H1 (cell line): ENCODE results near the gene COX5B. TPM values are rescaled to one million over a fixed set of nuclear protein-coding genes. Genes with fewer than 3 reads are reported as not detected.

Experiments used
- CTCF ChIA-PET: fragments of 300-600 bp; sonication (Branson Sonifier 250); formaldehyde crosslinking; loops from one replicate; lab custom pipeline; 2021; ENCODE audit not compliant: partially characterized antibody; lab: Charles Lee
- POLR2A ChIA-PET: fragments of 300-600 bp; sonication (Branson Sonifier 250); formaldehyde crosslinking; loops from one replicate; lab custom pipeline; 2021; ENCODE audit warnings: inconsistent platforms; ENCODE audit not compliant: partially characterized antibody; lab: Charles Lee
- DNase-seq, 2 experiments: peaks; one replicate each; pipeline versions ENCODE4 v3.0.0 to v3.0.0-alpha.2; 2010 to 2022; ENCODE audit warnings: low spot score in 2 of 2, low read depth in 1 of 2, mixed read lengths in 1 of 2
- FAIRE-seq: peaks from 2 replicates; lab custom pipeline; 2011; peaks lifted over from hg19 to GRCh38; lab: Jason Lieb, UNC
- H2AFZ ChIP-seq: 2 replicates; pipeline ENCODE4 v1.8.1; 2012; ENCODE audit warnings: low read length, inconsistent platforms
- H2AK5ac ChIP-seq: 2 replicates; pipeline ENCODE4 v1.6.1; 2013; ENCODE audit warnings: low read depth, low read length
- H2BK120ac ChIP-seq: replicated peaks from 2 replicates; pipeline ENCODE3; 2013; ENCODE audit warnings: low read depth, low read length, inconsistent platforms
- H2BK12ac ChIP-seq: 2 replicates; pipeline ENCODE4 v1.6.1; 2013; ENCODE audit warnings: low read depth, low read length
- H2BK15ac ChIP-seq: 2 replicates; pipeline ENCODE4 v1.6.1; 2013; ENCODE audit warnings: low read length
- H2BK20ac ChIP-seq: 2 replicates; pipeline ENCODE4 v1.6.1; 2013; ENCODE audit warnings: low read length
- H2BK5ac ChIP-seq: 2 replicates; pipeline ENCODE4 v1.6.1; 2013; ENCODE audit warnings: low read depth, low read length
- H3K14ac ChIP-seq: 2 replicates; pipeline ENCODE4 v1.6.1; 2013; ENCODE audit warnings: inconsistent platforms; ENCODE audit not compliant: insufficient read length
- H3K18ac ChIP-seq: 2 replicates; pipeline ENCODE4 v1.6.1; 2013; ENCODE audit warnings: low read length; ENCODE audit errors: extremely low read depth
- H3K23ac ChIP-seq: 2 replicates; pipeline ENCODE4 v1.6.1; 2013; ENCODE audit warnings: inconsistent platforms; ENCODE audit not compliant: insufficient read length
- H3K23me2 ChIP-seq: 2 replicates; pipeline ENCODE4 v1.6.1; 2013; ENCODE audit warnings: low read depth, low read length
- H3K27ac ChIP-seq: 2 replicates; pipeline ENCODE4 v1.6.1; 2011; ENCODE audit warnings: low read depth, low read length, inconsistent platforms
- H3K27me3 ChIP-seq, 4 experiments: replicated peaks in 1 of 4; 1 replicate in 1 of 4; 2 replicates in 3 of 4; pipeline versions ENCODE4 v1.6.1 to v1.8.1; 2011 to 2013; ENCODE audit warnings: low read length in 3 of 4, mild to moderate bottlenecking in 3 of 4, inconsistent platforms in 2 of 4, mixed read lengths in 2 of 4, moderate library complexity in 1 of 4; ENCODE audit not compliant: control insufficient read depth in 3 of 4, insufficient read depth in 3 of 4; ENCODE audit errors: extremely low read depth in 1 of 4
- H3K36me3 ChIP-seq, 4 experiments: 2 replicates each; pipeline versions ENCODE4 v1.6.1 to v1.8.1; 2011 to 2013; ENCODE audit warnings: mild to moderate bottlenecking in 4 of 4, low read length in 3 of 4, moderate library complexity in 2 of 4, control low read depth in 1 of 4, inconsistent platforms in 1 of 4; ENCODE audit not compliant: insufficient read depth in 4 of 4, control insufficient read depth in 2 of 4
- H3K4ac ChIP-seq: replicated peaks from 2 replicates; pipeline ENCODE3; 2013; ENCODE audit warnings: low read length, low read depth, mixed read lengths, inconsistent platforms; ENCODE audit not compliant: insufficient read length
- H3K4me1 ChIP-seq, 4 experiments: replicated peaks in 1 of 4; 1 replicate in 1 of 4; 2 replicates in 3 of 4; pipeline versions ENCODE4 v1.6.1 to v1.8.1; 2011 to 2013; ENCODE audit warnings: low read length in 3 of 4, inconsistent platforms in 2 of 4, mixed read lengths in 1 of 4; ENCODE audit not compliant: insufficient read depth in 4 of 4, control insufficient read depth in 3 of 4
- H3K4me2 ChIP-seq, 2 experiments: 2 replicates each; pipeline versions ENCODE4 v1.6.1 to v1.8.1; 2011 to 2013; ENCODE audit warnings: low read depth in 2 of 2, low read length in 2 of 2, control low read depth in 1 of 2, inconsistent platforms in 1 of 2, mild to moderate bottlenecking in 1 of 2; ENCODE audit not compliant: insufficient read depth in 1 of 2
- H3K4me3 ChIP-seq, 4 experiments: fragments of 200-600, 300-600 bp in 1 of 4; sonication (generic), shearing (Covaris generic), sonication (Bioruptor Twin) in 1 of 4; 2 replicates each; pipeline versions ENCODE4 v1.5.1 to v1.8.1; 2011 to 2016; ENCODE audit warnings: low read length in 4 of 4, low read depth in 3 of 4, control low read depth in 2 of 4, inconsistent platforms in 2 of 4, mild to moderate bottlenecking in 2 of 4, mixed read lengths in 1 of 4, moderate library complexity in 1 of 4; ENCODE audit not compliant: insufficient read depth in 2 of 4; ENCODE audit errors: extremely low read depth in 1 of 4
- H3K56ac ChIP-seq: replicated peaks from 2 replicates; pipeline ENCODE3; 2013; ENCODE audit warnings: low read depth, mild to moderate bottlenecking, mixed read lengths, low read length, inconsistent platforms; ENCODE audit not compliant: insufficient read length
- H3K79me1 ChIP-seq: 2 replicates; pipeline ENCODE4 v1.6.1; 2013; ENCODE audit warnings: low read depth, low read length, control low read depth
- H3K79me2 ChIP-seq, 2 experiments: 2 replicates each; pipeline versions ENCODE4 v1.6.1 to v1.8.1; 2012 to 2013; ENCODE audit warnings: low read length in 2 of 2, mild to moderate bottlenecking in 2 of 2, inconsistent platforms in 1 of 2; ENCODE audit not compliant: insufficient read depth in 2 of 2, control insufficient read depth in 1 of 2
- H3K9ac ChIP-seq, 4 experiments: replicated peaks in 1 of 4; 1 replicate in 1 of 4; 2 replicates in 3 of 4; pipeline versions ENCODE4 v1.6.1 to v1.8.1; 2011 to 2013; ENCODE audit warnings: low read depth in 3 of 4, low read length in 3 of 4, control low read depth in 2 of 4, mild to moderate bottlenecking in 2 of 4, moderate library complexity in 2 of 4, inconsistent platforms in 1 of 4; ENCODE audit errors: extremely low read depth in 1 of 4
- H3K9me3 ChIP-seq, 2 experiments: 2 replicates each; pipeline versions ENCODE4 v1.6.1 to v1.8.1; 2012 to 2013; ENCODE audit warnings: mild to moderate bottlenecking in 2 of 2, moderate library complexity in 2 of 2, control low read depth in 1 of 2, inconsistent platforms in 1 of 2, low read depth in 1 of 2, low read length in 1 of 2, mixed read lengths in 1 of 2; ENCODE audit not compliant: insufficient read depth in 2 of 2
- H4K20me1 ChIP-seq, 2 experiments: replicated peaks in 1 of 2; 2 replicates each; pipeline versions ENCODE3 to v1.8.1; 2011 to 2013; ENCODE audit warnings: inconsistent platforms in 2 of 2, low read length in 2 of 2, mild to moderate bottlenecking in 1 of 2; ENCODE audit not compliant: insufficient read depth in 2 of 2, control insufficient read depth in 1 of 2
- H4K5ac ChIP-seq: 2 replicates; pipeline ENCODE4 v1.6.1; 2013; ENCODE audit warnings: low read length, low read depth, mixed read lengths, inconsistent platforms; ENCODE audit not compliant: insufficient read length
- H4K8ac ChIP-seq: 2 replicates; pipeline ENCODE4 v1.8.0; 2013; ENCODE audit warnings: mild to moderate bottlenecking, moderate library complexity, low read length, inconsistent platforms; ENCODE audit not compliant: insufficient read depth; ENCODE audit errors: extremely low read depth
- H4K91ac ChIP-seq: replicated peaks from 2 replicates; pipeline ENCODE3; 2013; ENCODE audit warnings: low read length, mixed read lengths, inconsistent platforms; ENCODE audit not compliant: insufficient read length
- CBX8 ChIP-seq: fragments of 300-800, 300-1000 bp; sonication (generic); IDR thresholded peaks from 2 replicates; pipeline ENCODE4 v1.7.1; 2016; ENCODE audit warnings: low read depth, low read length, borderline replicate concordance
- GTF2F1 ChIP-seq: IDR thresholded peaks from 2 replicates; pipeline ENCODE4 v1.6.1; 2012; ENCODE audit warnings: low read depth, low read length, improper control_type of control experiment, borderline replicate concordance
- HDAC2 ChIP-seq, 2 experiments: fragments of 300-600 bp in 1 of 2; sonication (generic) in 1 of 2; IDR thresholded peaks; 2 replicates each; pipeline ENCODE4 v1.6.1; 2011 to 2012; ENCODE audit warnings: low read depth in 2 of 2, low read length in 2 of 2, mild to moderate bottlenecking in 2 of 2, moderate library complexity in 2 of 2, borderline replicate concordance in 1 of 2, inconsistent platforms in 1 of 2
- JUN ChIP-seq: IDR thresholded peaks from 2 replicates; pipeline ENCODE4 v1.6.1; 2011; ENCODE audit warnings: low read depth, mild to moderate bottlenecking, improper control_type of control experiment, low read length
- JUND ChIP-seq: IDR thresholded peaks from 2 replicates; pipeline ENCODE4 v1.6.1; 2011; ENCODE audit warnings: mild to moderate bottlenecking, improper control_type of control experiment, low read length
- NANOG ChIP-seq: IDR thresholded peaks from 2 replicates; pipeline ENCODE4 v1.6.1; 2011; ENCODE audit warnings: low read length, low read depth, mild to moderate bottlenecking, inconsistent platforms; ENCODE audit not compliant: insufficient read depth, poor library complexity, severe bottlenecking
- PHF8 ChIP-seq: fragments of 200-600 bp; sonication (generic); conservative IDR thresholded peaks from 2 replicates; pipeline ENCODE4 v1.7.1; 2012; ENCODE audit warnings: low read depth, mild to moderate bottlenecking, inconsistent platforms, low read length, moderate library complexity
- SAP30 ChIP-seq: fragments of 300-600 bp; sonication (generic); IDR thresholded peaks from 2 replicates; pipeline ENCODE4 v1.7.1; 2012; ENCODE audit warnings: low read length, moderate library complexity, mild to moderate bottlenecking, inconsistent platforms; ENCODE audit not compliant: insufficient read depth, insufficient replicate concordance
- SP1 ChIP-seq: IDR thresholded peaks from 2 replicates; pipeline ENCODE4 v1.6.1; 2011; ENCODE audit warnings: low read depth, low read length
- SP4 ChIP-seq: IDR thresholded peaks from 2 replicates; pipeline ENCODE4 v1.6.1; 2012; ENCODE audit warnings: low read length, inconsistent platforms
- WGBS, 2 experiments: shearing (Covaris generic) in 1 of 2; methylation state at CpG; one replicate each; pipeline versions ENCODE4 v1.1.6 to v1.1.7; 2013 to 2015; ENCODE audit warnings: low lambda C conversion rate in 2 of 2, mixed read lengths in 2 of 2, inconsistent platforms in 1 of 2, low coverage in 1 of 2, missing lambda C conversion rate in 1 of 2; ENCODE audit not compliant: insufficient replicate concordance in 2 of 2, insufficient coverage in 1 of 2, insufficient read length in 1 of 2; ENCODE audit errors: extremely low coverage in 1 of 2, missing lambda C conversion rate in 1 of 2; 5-methylcytosine and 5-hydroxymethylcytosine counted together
- polyA plus RNA-seq, 7 experiments: library from polyadenylated mRNA; depleted of rRNA in 3 of 7; stranded (reverse) in 5 of 7; unstranded in 2 of 7; fragments of >200 nt in 5 of 7; fragments of 200-250 nt in 2 of 7; gene quantifications; 1 replicate in 5 of 7; 2 replicates in 1 of 7; 4 replicates in 1 of 7; pipeline versions ENCODE4 v1.2.1 to v1.2.3, GENCODE V29; 2011 to 2013; ENCODE audit warnings: missing spikeins in 2 of 7, mixed read lengths in 2 of 7
- total RNA-seq: library from RNA; stranded (reverse); fragmentation: NEBNext Ultra II Directional; extraction: Animal tissue kit (Norgen Biotek cat#: 25700); gene quantifications from 2 replicates; pipeline ENCODE4 v1.2.1, GENCODE V29; 2021
- TF ChIP-seq, protein P1 (sequence below): IDR thresholded peaks from 2 replicates; pipeline ENCODE4 v1.6.1; 2012; ENCODE audit warnings: inconsistent platforms
- TF ChIP-seq, protein P2 (sequence below): IDR thresholded peaks from 2 replicates; pipeline ENCODE4 v1.6.1; 2011; ENCODE audit warnings: low read length, improper control_type of control experiment

COX5B gene
- total and polyA plus RNA-seq, 2 of the 8 experiments (the other 6 are each of a cell fraction or from before 2014, with no cell fraction given): 233 to 468 TPM

DNA sequence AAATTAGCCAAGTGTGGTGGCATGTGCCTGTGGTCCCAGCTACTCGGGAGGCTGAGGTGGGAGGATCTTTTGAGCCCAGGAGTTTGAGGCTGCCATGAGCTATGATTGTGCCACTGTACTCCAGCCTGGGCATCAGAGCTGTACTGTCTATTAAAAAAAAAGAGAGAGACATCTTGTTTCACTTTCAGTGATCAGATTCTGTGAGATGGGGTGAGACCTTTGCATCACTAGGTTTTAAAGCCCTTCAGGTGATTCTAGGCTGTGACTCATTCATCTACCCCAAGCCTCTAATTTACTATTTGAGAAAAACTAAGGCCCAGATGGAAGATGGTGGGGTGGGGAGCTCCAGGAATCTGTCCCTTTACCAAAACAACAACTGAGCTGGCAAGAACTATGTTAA lies 30.8 kb downstream of the COX5B start:
- Histone ChIP-seq H3K9me3 (peaks cover 2 to 4% of the 10 kb centered on the region in 2 experiments; a peak in 1 of 4 replicates), H3K4me2 (no peak overlapping the region), H4K8ac (no peak overlapping the region), H3K4ac (no peak overlapping the region), H3K79me1 (no peaks in the 10 kb centered on the region), H3K36me3 (no peaks in the 10 kb centered on the region), H2BK120ac (no peak overlapping the region), H2BK15ac (no peak overlapping the region), H4K5ac (no peak overlapping the region), H3K23me2 (no peaks in the 10 kb centered on the region), H3K14ac (no peak overlapping the region), H3K27me3 (no peaks in the 10 kb centered on the region), H4K91ac (no peak overlapping the region), H3K4me1 (0 out of 7 replicates have a peak, but pooled peaks cover 0 to 3% (median under 1%) of the 10 kb centered on the region in 4 experiments), H2AK5ac (no peak overlapping the region), H2BK12ac (no peak overlapping the region), H3K23ac (no peak overlapping the region), H2BK5ac (no peak overlapping the region), H3K27ac (no peak overlapping the region), H3K9ac (no peak overlapping the region), H3K4me3 (no peak overlapping the region), H2BK20ac (no peak overlapping the region), H2AFZ (no peak overlapping the region), H3K18ac (no peak overlapping the region), H3K56ac (no peak overlapping the region), H3K79me2 (no peaks in the 10 kb centered on the region), H4K20me1 (no peaks in the 10 kb centered on the region)
- 100% methylated on average over 1 of the region's 1 CpG; no CpG with 5 or more reads in 1 of the 2 experiments for WGBS, 2 experiments
- DNase-seq: no peak
- ChIA-PET CTCF (interaction anchor here (1.1 to 4.5 kb wide), 3 partner anchors 13 to 25 kb away, joined by 3 to 35 read pairs (median 20); partner anchors contain the start of gene ACTR1B), POLR2A (interaction anchor here (1.1 to 2.4 kb wide), 2 partner anchors 12 to 29 kb away, joined by 4 to 11 read pairs; no protein-coding TSS in a partner anchor)
- FAIRE-seq: no peak
- no peak for TF ChIP-seq GTF2F1
- TF ChIP-seq JUND: no peak
- TF ChIP-seq SP4: no peak
- TF ChIP-seq HDAC2 (IDR thresholded peaks at IDR 0.05; ENCODE audit: borderline replicate concordance in 1 of 2, low read depth in 2 of 2, low read length in 2 of 2): no peak
- no peak for TF ChIP-seq PHF8
- TF ChIP-seq NANOG: no peak
- TF ChIP-seq SP1: no peak
- no peak for TF ChIP-seq SAP30
- no peak for TF ChIP-seq JUN
- TF ChIP-seq, protein P1, sequence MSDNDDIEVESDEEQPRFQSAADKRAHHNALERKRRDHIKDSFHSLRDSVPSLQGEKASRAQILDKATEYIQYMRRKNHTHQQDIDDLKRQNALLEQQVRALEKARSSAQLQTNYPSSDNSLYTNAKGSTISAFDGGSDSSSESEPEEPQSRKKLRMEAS: no peak
- TF ChIP-seq, protein P2, sequence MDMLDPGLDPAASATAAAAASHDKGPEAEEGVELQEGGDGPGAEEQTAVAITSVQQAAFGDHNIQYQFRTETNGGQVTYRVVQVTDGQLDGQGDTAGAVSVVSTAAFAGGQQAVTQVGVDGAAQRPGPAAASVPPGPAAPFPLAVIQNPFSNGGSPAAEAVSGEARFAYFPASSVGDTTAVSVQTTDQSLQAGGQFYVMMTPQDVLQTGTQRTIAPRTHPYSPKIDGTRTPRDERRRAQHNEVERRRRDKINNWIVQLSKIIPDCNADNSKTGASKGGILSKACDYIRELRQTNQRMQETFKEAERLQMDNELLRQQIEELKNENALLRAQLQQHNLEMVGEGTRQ: no peak
- no peak for TF ChIP-seq CBX8
